ENCODE measurements around the gene IER5.

DNA sequence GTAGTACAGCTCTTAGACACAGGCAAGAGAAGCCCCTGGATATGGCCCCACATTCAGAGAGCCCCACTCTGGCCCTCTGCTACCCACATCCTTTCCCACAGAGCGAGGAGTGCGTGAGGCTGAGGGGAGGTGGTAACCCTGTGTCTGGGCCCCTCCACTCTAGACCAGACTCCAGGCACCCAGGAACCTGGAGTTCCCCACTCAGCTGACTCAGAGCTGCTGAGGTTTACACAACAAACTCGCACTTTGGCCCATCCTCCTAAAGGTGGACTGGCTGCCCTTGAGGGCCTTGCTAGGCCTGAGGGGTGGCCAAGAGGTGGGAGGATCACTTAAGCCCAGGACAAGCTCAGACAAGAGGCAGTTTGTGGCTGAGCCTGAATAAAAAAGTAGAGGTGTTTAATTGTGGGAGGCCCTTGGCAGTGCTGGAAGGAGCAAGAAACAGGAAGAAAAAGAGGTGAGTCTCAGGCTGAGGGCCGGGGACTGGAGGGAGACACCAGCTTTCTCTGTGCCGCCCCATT, 44.0 kb upstream of the IER5 start:
- TF ChIP-seq, protein P1, sequence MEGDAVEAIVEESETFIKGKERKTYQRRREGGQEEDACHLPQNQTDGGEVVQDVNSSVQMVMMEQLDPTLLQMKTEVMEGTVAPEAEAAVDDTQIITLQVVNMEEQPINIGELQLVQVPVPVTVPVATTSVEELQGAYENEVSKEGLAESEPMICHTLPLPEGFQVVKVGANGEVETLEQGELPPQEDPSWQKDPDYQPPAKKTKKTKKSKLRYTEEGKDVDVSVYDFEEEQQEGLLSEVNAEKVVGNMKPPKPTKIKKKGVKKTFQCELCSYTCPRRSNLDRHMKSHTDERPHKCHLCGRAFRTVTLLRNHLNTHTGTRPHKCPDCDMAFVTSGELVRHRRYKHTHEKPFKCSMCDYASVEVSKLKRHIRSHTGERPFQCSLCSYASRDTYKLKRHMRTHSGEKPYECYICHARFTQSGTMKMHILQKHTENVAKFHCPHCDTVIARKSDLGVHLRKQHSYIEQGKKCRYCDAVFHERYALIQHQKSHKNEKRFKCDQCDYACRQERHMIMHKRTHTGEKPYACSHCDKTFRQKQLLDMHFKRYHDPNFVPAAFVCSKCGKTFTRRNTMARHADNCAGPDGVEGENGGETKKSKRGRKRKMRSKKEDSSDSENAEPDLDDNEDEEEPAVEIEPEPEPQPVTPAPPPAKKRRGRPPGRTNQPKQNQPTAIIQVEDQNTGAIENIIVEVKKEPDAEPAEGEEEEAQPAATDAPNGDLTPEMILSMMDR (conservative IDR thresholded peaks at IDR 0.05 in 1 of 2, IDR thresholded peaks at IDR 0.05 in 1 of 2; ENCODE audit: low read depth in 1 of 2, low read length in 2 of 2) = no peak
- no peak for TF ChIP-seq EZH2 (IDR thresholded peaks at IDR 0.05; ENCODE audit: low read length, missing control alignments)
